Stimulated activated naive CD4-positive, alpha-beta T cell treated with Interleukin-2 at 50 U/mL for 16 hours (primary cell): Measurements from ENCODE around the gene TMPRSS7.

ENCODE experiments used
- DNase-seq: peaks from one replicate; lab custom pipeline; 2025; lab: John Stamatoyannopoulos, UW

Gene TMPRSS7

DNA sequence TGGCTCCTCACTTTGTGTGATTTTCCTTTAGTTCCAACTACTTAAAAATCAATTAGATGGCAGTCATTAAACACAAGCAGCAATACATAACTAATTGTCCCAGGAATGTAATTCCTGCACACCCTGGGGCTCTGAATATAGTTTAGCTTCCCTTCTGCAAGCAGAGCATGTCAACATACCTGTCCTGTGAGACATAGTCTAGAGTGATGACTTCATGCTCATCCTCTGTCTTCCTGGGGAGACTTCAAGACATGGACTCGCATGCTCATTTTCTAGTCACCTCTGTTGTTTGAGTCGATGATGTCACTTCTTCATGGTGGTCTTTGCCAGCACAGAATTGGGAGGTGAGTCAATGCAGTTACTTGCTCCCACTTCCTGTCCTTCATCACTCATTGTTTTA lies 67.4 kb downstream of the TMPRSS7 start:
- DNase-seq = no peak

DNA sequence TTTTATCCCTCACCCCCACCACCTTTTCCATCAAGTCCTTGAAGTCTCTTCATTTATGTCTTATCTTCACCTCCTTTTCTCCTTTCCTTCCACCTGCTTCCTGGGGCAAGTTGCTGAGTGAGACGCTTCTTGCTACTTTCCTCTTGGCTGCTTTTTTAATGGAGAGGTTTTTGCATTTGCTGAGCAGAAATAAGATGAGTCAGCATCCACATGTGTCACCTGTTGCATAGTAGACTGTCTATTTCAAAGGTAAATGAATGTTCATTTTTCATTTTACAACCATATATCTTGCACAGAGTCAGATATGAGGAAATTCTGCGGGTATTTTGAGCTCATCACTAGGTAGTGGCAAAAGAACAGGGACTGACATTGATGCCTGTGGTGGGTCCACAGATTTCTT lies 70.2 kb downstream of the TMPRSS7 start:
- DNase-seq = no peak

DNA sequence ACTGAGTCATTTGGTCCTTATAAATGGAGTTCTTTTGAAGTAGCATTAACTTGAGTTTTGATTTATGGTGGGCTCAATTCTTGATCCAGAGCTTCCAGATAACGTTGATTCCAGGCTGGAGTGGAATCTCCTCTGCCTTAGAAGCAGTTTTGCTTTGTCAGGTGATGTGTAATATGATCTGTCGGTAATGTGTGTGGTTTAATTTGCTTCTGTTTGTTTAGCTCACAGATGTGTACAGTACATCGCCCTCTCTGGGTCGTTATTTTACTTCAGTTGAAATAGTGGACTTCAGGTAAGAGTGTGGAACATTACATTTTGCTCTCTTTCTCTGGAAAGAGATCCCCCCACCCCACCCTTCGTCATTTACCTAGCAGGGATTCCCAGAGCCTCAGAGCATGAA lies 74.8 kb downstream of the TMPRSS7 start:
- DNase-seq = no peak

DNA sequence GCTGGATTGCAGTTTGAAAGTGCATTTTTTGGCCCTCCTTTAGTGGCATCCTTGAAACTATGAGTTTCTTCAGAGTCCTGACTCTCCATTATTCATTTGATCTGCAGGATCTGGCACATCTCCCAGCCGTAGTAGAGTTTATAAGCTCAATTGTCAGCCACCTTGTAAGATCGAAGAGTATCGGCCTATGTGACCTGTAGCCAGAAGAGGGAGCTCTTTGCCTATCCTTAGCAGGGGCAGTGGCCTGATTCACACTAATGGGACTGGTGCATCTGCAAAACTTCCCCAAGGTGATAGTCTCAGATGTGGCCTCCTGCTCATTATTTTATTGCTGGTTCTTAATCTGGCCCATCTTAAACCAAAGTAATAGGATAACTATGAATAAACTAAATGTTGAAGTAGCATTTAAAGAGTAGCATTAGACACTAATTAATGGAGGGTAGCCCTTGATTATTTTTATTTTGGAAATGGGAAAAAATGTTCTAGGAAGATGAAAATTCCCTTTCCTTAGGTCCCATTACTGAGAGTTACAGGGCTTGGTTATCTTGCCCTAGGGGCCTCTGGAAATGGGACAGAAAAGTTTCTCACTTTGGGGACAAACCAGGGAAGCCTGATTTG lies 77.4 kb downstream of the TMPRSS7 start:
- DNase-seq = peak; percentile 45

DNA sequence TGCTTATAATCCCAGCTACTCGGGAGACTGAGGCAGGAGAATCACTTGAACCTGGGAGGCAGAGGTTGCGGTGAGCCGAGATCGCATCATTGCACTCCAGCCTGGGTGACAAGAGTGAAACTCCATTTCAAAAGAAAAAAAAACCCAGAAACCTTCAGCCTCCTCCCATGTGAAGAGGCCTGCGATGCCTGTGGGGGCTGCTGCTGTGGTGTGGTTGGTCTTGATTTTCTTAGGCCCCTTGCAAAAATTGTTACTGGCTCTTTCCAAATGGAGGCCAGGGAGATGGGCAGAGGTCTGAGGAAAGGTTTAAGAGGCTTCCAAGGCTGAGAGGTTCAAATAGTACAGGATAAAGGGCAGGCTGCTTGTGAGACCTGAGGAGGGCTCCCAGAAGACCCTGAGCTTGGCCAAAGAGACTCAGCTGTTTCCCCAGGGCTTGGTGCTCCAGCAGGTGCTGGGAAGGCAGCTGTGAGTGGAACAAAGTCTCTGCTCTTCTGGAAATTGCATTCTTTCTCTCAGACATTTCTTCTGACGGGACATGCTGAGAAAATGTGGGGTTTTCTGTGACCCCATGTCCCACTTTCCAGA lies 80.1 kb downstream of the TMPRSS7 start:
- no peak for DNase-seq

DNA sequence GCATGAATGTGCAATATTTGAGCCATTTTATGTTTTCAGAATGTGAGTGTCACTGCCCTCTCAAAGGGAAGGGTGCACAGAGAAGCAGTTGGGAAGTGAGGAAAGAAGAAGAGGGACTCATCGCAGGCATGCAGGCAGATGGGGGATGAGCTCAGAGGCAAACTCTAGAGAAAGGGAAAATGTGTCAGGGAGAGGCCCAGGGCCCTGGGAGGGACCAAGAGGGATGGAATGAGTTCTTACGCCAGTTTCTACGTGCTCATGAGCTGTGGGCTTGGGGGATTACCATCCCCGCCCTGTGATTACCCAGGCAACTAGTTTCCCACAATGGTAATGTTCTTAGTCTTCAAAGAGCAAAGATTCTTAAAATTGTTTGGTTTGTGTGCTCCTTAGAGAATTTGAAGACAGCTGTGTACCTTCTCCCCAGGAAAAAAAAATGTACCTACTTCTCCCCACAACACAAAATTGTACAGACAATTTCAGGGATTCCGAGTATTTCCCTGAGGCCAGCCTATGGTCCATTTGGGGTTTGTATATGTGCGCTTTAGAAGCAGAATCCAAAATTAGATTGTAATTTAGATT lies 80.7 kb downstream of the TMPRSS7 start:
- DNase-seq = no peak

DNA sequence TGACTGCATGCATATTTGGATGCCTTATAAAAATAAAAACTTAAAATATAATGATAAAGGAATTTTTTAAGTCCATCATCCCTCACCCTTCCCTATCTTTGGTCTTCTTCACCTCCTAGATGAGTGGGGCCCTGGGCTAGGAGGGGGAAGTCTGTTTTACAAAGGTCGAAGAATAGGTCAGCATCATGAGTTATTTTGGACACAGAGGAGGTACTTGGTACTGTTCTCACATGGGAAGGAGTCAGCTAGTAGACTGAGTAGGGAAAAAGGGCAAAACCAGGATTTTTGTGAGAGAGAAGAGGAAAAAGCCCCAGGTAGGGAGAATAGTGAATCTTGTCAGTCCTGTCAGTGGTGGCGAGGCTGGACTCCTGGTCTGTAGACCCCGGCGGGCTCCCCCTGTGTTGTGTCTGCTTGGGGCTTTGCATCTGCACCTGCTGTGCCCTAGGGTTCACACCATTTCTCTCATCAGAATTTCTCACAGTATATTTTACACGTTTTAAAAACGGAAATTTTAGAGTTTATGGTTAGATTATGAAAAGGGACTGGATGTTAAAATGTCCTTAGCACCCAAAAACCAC lies 81.4 kb downstream of the TMPRSS7 start:
- DNase-seq = no peak

DNA sequence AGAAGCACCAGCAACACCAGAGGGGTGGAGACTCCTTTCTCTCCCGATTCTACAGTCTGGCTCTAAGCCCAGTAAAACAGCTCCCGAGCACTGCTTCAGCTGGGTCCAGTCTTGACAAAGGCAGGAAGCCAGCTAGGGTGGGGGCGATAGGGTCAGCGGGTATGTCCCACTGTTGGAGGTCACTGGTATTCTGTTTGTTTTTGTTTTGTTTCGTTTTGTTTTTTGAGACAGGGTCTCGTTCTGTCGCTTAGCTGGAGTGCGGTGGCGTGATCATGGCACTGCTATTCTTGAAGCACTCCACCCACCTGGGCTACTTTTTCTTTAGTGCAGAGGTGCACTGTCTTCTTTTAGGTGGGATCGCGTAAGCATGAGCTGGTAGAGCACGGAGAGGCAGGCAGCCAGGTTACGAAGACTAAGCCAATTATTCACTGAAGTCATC lies 82.2 kb downstream of the TMPRSS7 start:
- no peak for DNase-seq

DNA sequence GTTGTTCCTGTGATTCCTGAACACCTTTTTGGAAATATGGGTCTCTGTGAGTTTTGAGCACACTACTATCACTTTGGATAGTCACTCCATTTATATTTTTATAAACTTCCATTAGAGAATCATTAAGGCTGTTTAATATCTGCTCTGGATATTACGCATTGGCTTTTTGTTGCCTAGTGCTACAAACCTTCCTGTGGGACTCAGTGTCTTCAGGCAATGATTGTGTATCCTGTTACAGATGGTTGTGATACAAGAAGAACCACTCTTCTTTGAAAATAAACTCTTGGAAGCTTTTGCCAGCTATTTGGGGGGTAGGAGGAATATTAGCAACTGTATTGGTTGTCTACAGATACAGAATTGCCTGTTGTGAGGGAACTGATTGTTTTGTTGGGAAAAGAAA lies 82.9 kb downstream of the TMPRSS7 start:
- no peak for DNase-seq

DNA sequence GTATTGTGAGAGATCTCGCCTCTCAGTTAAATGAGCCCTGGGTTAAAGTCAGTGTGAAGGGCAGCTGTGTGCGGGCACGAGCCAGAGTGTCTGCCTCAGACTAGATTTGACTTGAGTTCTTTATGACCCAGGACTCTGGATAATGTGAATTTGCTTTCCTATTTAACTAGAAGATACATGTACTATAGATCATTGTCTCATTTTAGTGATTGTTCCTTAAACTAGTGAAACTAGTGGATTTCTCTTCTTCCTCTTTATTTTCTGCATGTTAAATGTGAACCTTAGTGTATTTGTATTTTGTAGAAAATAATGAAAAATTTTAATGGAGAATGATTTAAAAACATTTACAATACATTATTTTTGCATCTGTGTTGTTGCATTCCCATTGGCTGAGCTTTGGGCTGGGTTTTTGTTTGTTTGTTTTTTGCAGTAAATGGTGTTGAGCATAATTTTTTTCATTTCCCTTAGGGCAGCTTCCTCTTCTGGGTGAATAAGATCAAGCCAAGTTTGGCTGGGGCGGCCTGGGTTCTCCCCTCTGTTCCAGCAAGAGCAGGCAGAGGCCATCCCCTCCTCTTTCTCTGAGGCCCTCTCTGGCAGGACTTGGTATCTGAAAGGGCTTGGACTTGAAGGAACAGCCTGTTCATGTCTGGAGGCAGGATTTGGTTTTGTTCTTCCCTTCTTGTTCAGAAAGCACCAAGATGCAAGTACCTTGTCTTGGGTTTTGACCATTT lies 83.5 kb downstream of the TMPRSS7 start:
- DNase-seq = no peak

DNA sequence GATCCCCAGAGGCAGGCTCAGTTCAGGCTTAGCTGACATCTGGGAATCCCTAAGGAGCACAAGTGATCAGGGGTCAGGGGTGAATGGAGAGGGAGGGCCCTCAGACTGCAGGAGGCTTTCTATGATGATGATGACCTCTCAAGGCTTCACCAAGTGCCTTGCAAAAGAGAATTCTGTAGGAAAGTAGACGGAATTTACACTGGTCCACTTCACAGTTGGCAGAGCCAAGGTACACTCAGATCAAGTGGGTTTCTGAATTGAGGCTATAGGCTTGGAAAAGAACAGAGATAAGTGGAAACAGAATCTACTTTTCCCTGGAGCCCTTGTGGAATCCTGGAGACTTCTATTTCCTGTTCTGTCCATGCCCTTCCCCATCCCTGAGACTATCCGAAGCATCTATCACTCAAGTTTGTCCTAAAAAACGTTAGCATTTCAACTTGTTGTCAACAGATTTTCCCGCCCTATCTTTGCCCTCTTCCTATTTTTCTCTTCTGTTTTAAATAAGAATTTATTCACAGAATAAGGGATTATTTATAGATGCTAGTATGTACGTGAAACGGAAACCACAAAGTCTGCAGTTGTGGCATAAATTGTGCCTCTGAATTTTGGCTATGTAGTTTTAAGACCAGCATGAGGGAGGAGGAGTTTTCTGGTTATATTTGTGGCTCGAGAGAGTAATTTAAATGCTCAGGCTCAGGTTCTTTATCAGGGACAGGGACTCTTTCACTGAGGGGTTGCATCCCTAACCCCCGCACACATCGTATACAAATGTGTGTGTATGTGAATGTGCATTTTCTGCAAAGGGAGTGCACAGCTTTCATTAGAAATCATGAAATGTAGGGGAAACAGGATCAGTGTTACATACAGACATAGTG lies 85.7 kb downstream of the TMPRSS7 start:
- no peak for DNase-seq

DNA sequence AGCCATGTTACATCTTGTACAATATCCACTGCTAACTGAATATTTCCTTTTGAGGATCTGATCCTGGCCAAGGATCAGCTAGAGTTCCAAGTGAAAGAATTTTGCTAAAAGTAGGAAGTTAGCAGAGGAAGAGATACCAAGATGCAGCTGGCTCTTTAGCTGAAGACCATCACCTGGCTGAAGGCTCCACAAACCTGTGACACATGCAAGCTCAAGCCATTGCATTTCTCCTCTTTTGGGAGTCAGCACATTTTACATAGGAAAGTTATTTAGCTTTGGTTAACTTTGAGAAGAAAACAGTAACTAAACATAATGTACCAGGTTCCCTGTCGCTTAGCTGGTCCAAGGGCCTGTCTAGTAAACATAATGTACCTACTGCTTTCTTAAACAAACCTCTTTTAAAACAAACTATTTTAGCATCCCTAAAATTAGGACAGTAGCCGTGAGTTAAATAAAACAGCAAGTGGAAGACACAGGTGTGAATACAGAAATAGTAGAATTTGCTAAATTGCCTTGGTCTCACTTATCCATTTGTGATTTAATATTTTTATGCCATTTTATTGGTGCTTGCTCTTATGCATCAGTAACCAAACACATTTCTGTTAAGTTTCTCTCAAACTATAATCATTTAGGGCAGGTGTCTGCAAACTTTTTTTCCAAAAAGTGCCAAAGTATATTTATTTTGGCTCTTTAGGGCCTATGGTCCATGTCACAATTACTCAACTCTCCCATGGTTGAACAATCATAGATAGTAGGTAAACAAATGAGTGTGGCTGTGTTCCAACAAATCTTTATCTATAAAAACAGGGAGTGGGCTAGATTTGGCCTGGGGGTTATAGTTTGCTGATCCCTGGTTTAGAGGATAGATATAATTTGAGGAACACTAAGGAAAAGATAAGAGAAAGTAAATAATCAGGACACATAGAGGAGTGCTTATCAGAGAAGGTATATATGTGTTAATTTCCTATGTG lies 87.3 kb downstream of the TMPRSS7 start:
- DNase-seq = no peak

DNA sequence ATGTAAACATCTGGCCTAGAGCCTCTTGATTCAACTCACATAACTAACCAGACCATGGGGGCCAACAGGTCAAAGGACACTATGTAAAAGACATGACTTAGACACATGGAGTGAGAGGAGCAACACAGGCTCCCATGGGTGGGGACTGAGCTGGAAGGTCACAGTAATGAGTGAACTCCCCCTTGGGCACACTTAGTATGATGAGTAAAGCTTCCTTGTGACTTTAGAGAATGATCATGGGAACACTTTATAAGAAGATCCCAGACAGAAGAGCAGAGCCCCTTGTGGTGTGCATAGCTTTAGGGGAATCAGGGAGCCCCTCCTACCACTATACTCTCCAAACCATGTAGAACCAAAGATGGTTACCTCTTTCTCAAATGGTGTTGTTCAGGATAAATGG lies 88.3 kb downstream of the TMPRSS7 start:
- no peak for DNase-seq

DNA sequence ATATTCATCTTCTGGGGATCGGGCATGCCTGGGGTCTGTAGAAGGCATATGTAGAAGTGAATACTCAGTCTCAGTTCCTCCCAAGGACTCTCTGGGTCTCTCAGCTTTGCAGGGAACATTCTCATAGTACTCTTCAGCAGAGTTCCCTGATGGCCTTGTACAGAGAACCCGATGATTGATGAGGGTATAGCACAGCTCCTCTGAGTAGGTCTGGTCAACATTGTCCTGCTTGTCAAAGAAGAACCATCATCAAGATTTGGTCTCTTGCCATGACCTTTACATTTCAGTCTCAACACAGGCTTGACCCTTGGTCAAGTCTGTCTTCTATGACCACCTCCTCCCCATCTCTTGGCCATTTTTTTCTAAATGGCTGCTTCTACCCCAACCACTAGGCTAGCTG lies 89.0 kb downstream of the TMPRSS7 start:
- DNase-seq = no peak

DNA sequence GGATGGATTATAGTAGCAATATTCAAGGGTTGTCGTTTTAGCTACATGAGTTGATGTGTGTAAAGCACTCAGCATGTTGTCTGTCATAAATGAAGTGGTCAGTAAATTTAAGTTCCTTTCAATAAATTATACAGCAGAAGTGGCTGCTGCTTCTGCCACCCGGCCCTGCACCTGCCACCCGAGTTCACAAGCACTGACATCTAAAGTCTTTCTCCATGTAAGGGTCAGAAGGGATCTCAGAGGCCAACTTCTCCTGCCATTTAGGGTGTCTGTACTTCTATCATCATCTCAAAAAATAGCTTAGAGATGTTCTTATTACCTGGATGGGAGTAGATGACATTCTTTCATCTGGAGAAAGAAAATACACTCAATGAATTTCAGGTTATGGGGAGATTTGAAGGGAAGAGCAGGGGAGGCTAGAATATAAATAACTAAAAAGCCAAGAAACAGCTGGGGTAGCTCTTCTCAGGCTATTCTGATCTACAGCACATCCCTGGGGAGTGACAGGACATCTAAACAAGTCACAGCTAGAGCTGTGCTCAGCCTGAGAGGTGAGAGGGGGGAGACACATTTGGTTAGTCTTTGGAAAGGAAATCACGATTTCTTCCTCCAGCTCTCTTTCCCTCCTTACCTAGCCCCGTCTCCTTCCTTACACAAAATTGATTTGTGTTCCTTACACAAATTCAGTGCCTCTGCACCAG lies 90.5 kb downstream of the TMPRSS7 start:
- no peak for DNase-seq

DNA sequence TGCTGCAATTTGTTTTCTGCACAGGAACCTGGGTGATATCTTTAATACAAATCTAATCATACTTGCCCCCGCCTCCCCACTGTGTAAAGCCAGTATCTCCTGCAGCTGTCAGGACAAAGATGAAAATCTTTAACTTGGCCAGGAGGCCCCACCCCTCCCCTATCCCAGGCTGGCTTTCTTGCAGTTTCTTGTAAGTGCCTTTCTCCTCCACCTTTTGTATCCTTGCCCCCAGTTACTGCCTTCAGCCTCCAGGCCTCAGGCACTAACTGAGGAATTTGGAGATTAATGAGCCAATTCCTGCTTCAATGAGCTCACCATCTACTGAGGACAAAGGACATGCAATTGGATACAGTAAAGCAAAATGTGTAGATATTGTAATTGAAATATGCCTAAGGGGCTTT lies 92.0 kb downstream of the TMPRSS7 start:
- DNase-seq = no peak

DNA sequence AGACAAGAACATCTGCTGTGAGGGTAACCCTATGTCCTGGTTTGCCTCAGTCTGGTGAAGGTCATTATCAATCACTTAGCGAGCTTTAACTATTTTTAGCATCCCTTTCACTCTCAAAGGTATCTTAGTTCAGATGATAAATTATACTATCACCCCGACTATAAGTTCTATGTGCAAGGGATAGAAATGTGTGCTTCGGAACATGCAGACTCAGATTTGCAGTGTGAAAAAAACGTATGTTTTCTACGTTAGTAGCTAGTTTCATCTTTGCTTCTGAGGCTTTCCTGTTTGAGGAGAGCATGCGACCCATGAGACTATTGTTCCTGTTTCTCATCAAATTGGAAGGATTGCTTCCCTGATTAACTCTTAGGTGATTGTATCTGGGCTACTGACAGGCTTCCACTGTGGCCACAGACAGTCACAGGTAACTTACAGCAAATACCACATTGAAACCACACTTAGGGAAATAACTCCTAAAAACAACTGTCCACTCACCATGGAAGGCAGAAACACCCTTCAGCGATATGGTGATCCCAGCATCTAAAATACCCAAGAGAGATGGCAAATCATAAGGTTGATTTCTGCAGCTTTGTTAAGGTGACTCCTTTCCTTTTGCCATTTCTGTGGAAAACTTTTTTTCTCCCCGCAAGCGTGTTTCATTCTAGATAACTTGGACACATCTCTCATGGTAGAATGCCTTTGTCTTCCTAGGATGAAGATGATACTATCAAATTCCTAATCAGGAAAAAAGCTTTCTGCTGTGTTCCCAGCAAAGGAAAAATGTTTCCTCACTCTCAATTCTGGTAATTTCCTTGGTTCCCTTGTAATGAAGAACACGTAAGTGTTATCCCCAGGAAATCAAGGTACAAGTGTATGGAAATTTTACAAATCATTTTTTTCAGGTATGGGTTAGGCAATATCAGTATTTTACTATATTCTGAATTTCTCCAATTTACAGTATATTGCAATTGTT lies 93.3 kb downstream of the TMPRSS7 start:
- DNase-seq = no peak

DNA sequence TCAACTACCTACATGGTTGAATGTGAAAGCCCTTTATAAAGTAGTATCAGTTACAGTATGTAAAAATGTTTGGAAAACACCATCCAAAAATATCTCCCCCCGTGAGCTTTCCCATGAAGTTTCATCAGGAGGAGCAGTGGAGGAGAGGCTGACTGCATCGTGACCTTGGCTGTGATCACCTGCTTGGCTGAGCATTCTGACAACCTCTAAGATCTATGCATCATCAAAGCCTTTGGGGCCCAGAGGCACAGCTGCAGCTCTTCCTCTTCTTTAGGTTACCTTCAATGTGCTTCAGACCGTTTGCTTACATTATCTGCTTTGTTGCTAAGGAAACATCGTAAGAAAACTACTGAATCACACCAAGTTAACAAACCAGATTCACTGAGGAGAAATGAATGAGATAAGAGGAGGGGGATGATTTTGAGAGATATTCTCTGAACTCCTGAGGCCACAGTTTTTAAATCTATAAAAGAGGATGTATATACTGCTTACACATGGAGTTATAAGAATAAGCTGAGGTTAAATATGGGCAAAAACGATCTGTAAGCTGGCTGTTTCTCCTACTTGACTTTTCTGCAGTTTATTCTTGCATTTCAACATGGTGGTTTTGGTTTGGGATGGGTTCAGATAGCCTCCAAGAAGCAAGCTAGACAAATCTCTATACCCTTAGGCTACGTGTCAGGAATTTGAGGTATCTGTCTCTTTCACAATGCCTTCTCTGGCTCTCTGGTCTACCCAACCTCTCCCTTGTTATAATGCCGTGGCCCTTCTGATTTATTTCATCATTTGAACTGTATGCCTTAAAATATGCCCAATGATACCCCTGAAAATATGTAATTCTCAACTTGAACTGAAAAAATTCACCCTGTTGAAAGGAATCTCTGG lies 94.5 kb downstream of the TMPRSS7 start:
- peak; percentile 43 for DNase-seq
